ENCODE data around the gene CORT.
"Not testable (repeated sequence)": the region's sequence is repeated elsewhere in the genome, so short reads cannot be mapped to it uniquely, and the experiment has no call there.

The CORT gene

GRCh38 chr1:10449751-10450150, at the start of gene CORT:
TSS of gene CORT (plus strand) at chr1:10450031. CDS start at chr1:10450224, 193 bp downstream.
- no peak for DNase-seq

GRCh38 chr1:10401281-10401680, 48.5 kb upstream of the CORT start:
- DNase-seq: no peak

GRCh38 chr1:10402729-10403274, 47.0 kb upstream of the CORT start:
- no peak for DNase-seq

- no peak for DNase-seq
Observed at GRCh38 chr1:10407201-10407600, 42.6 kb upstream of the CORT start.

- no peak for DNase-seq
Observed at GRCh38 chr1:10415211-10415930, 34.5 kb upstream of the CORT start.

- not testable (repeated sequence) for DNase-seq
Observed at GRCh38 chr1:10415967-10416366, 33.9 kb upstream of the CORT start.

GRCh38 chr1:10418741-10419140, 31.1 kb upstream of the CORT start:
- DNase-seq: not testable (repeated sequence)

- DNase-seq: no peak
Observed at GRCh38 chr1:10419351-10419750, 30.5 kb upstream of the CORT start.

GRCh38 chr1:10421637-10422036, 28.2 kb upstream of the CORT start:
- DNase-seq: no peak

- DNase-seq: no peak
Observed at GRCh38 chr1:10424034-10424433, 25.8 kb upstream of the CORT start.

- DNase-seq: no peak
Observed at GRCh38 chr1:10424651-10425050, 25.2 kb upstream of the CORT start.

GRCh38 chr1:10425826-10426534, 23.9 kb upstream of the CORT start:
- DNase-seq: not testable (repeated sequence)

- DNase-seq: not testable (repeated sequence)
Observed at GRCh38 chr1:10426535-10426848, 23.3 kb upstream of the CORT start.

GRCh38 chr1:10428984-10429383, 20.8 kb upstream of the CORT start:
- DNase-seq: no peak

GRCh38 chr1:10429868-10430215, 20.0 kb upstream of the CORT start:
- DNase-seq: no peak

- peak; percentile 95 for DNase-seq
Observed at GRCh38 chr1:10430216-10431069, 19.4 kb upstream of the CORT start, which contains the start of gene CENPS. TSS of gene CENPS (plus strand) at chr1:10430433. CDS start at chr1:10430518, 85 bp downstream.

GRCh38 chr1:10431070-10431730, 18.6 kb upstream of the CORT start:
- DNase-seq: no peak

- no peak for DNase-seq
Observed at GRCh38 chr1:10432910-10433700, 16.7 kb upstream of the CORT start.

- DNase-seq: no peak
Observed at GRCh38 chr1:10433790-10434189, 16.0 kb upstream of the CORT start.

GRCh38 chr1:10434590-10434989, 15.2 kb upstream of the CORT start:
- no peak for DNase-seq

- DNase-seq: no peak
Observed at GRCh38 chr1:10437052-10437451, 12.8 kb upstream of the CORT start.

- no peak for DNase-seq
Observed at GRCh38 chr1:10438677-10439163, 11.1 kb upstream of the CORT start.

All from NCI-H1092 treated with DMSO at 0.1 percent for 48 hours (cell line).